ENCODE results near the gene COL13A1.

Gene COL13A1

GRCh38 chr10:69955211-69955805, 153.6 kb downstream of the COL13A1 start:
- FAIRE-seq: no peak

DNA sequence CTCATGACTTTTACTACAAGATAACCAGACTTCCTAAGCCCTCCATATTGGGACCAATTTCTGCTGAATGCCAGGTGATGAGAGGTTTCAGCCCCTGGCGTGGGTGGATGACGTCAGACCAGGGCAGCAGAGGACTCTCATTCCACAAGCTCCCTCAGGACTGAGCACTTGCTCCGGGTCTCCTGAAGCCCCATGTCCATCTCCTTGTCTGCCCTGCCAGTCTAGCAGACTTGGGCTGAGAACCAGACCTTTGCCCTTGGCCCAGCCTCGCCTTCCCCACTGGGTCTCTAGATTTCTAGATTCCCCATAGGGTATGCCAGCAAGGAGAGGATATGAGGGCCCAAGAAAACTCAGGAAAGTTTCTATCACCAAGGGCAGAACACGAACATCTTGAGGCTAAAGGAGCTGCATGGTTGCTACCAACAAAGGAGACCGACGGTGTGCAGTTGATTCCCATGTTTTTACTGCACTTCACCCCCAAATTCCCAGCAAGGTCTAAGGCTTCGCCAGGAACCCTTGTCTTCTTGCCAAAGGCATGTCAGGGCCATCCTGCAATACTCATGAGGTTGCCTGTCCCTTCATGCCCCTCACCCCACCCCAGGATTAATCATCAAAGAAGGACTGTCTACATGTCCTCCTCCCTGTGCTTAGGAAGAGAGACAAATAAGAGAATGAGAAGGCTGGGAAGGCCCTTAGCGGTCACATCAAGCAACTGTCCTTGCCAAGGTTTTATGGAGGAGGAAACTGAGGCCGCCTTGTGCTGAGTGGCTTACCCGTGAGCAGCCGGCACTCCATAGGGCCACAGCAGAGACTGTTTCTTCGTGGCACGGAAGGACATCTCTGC, 154.4 kb downstream of the COL13A1 start:
- no peak for FAIRE-seq

GRCh38 chr10:69956741-69957230, 155.1 kb downstream of the COL13A1 start:
- no peak for FAIRE-seq

DNA sequence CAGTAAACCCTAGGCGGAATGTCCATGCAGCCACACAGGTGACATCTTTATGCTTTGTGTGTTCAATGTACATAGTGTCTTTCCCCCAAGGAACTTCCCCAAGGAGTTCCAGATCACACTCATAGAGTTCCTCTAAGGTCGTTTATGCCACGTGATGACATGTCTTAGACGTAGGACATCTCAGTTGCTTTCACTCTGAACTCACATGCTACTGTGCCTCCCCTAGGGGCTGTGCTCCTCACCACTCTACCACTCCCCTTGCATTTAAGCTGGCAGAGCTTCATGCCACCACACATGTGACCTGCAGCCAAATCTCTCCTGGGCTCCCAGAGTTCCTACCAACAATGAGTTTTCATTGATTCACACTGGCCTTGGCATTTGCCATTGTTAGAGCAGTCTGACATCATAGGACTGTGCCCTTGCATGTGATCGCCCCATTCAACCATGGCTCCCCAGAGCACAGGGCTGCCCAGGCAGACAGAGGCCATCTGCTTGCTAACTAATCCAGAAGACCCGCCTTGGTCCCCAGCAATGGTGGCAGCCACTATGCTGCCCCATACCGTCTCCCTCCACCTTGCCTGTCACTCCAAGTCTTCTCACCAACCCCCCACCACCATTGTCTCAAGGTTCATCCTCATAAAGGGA, 155.7 kb downstream of the COL13A1 start:
- FAIRE-seq: no peak

GRCh38 chr10:69957886-69958555, 156.3 kb downstream of the COL13A1 start:
- no peak for FAIRE-seq

DNA sequence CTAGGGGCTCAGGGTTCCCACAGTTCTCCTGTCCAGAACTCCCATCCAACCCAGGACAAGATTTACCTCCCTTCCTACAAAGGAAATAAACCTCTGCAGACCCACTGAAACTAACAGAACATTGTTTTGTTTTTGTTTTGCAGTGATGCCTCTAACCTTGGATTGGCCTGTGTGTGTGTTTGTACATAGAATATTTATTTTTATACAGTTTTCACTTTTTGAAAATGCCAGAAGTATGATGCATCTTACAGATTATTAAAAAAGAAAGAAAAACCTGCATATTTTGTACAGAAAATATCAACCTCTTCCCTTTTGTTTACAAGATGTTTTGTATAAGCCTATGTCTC, 156.8 kb downstream of the COL13A1 start:
- no peak for FAIRE-seq

GRCh38 chr10:69959911-69960310, 158.2 kb downstream of the COL13A1 start:
- no peak for FAIRE-seq

- FAIRE-seq: no peak
Observed at GRCh38 chr10:69960606-69960987, 158.9 kb downstream of the COL13A1 start.

DNA sequence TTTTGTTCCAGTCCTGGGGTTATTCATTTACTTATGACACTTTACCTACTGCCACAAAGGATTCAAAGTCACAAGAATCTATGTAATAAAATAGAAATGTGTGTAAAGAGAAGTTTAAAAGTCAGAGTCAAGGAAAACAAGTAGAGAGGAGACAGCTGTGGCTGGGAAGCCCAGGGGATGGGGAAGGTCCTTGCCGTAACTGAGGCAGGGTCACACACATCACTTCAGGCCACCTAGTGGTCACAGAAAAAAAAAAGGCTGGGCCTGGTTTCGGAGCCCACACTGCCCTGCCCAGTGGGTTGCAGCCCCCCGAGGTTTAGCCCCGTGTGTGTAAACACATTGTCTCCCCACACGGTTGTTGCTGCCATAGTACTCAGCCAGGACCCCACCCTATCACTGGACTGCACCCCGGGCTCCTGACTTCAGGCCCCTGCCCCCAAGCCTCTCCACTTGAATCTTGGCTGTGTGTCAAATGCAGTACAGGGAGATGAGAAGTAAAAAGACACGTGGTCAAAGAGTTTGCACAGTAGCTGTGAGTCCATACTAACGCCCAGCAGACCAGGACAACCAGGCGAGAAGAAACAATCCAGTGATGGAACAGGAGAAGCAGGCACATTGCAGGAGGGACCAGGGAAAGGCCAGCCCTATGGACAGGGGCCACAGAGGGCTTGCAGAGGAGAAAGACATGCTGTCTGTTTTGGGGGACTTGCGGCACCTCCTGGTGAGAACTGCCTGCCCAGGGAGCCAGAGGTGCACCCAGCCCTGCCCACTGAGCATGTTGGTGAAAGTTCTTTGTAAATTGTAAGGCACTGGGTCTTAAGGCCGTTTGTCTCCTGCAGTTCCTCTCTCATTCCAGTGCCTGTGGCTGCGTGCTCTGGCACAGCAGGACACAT, 159.5 kb downstream of the COL13A1 start:
- no peak for FAIRE-seq

DNA sequence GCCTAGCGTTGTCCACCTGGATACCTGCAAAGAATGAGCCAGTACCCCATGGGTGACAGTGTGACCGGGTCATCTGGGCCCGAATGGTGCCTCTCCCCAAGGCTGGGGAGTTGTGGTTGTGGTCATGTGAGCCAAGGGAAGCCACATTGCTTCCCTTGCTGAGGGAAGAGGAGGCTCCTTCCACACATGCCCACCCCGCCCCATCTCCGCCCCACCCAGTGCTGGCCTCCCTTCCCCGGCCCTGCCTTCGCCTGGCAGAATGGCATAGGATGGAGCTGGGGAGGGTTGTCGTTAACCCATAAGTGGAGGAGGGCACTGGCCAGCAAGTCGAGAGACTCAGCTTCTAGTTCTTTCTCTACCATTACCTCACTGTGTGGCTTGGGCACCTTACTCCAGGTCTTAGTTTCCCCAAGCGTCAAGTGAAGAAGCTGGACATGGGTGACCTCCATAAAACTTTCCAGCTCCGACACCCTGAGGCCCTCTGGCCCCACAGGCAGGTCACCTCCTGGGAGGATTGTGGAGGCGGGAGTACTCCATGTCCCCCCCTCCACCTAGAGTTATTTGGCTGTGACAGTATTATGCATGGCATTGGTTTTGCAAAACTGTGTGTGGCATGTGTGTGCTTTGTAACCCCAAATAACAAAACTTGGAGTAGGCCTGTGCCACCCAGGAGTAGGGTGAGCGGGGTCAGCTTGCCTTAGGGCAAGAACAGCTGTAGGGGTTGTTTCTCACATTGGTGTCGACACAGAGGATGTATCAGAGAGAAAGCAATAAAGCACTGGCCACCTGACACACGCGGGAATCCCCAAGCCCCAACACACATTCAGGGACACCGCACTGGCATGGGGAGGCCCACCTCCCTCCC, 160.4 kb downstream of the COL13A1 start:
- no peak for FAIRE-seq

- FAIRE-seq: no peak
Observed at GRCh38 chr10:69962746-69963135, 161.0 kb downstream of the COL13A1 start.

GRCh38 chr10:69963178-69963834, 161.6 kb downstream of the COL13A1 start:
- no peak for FAIRE-seq

DNA sequence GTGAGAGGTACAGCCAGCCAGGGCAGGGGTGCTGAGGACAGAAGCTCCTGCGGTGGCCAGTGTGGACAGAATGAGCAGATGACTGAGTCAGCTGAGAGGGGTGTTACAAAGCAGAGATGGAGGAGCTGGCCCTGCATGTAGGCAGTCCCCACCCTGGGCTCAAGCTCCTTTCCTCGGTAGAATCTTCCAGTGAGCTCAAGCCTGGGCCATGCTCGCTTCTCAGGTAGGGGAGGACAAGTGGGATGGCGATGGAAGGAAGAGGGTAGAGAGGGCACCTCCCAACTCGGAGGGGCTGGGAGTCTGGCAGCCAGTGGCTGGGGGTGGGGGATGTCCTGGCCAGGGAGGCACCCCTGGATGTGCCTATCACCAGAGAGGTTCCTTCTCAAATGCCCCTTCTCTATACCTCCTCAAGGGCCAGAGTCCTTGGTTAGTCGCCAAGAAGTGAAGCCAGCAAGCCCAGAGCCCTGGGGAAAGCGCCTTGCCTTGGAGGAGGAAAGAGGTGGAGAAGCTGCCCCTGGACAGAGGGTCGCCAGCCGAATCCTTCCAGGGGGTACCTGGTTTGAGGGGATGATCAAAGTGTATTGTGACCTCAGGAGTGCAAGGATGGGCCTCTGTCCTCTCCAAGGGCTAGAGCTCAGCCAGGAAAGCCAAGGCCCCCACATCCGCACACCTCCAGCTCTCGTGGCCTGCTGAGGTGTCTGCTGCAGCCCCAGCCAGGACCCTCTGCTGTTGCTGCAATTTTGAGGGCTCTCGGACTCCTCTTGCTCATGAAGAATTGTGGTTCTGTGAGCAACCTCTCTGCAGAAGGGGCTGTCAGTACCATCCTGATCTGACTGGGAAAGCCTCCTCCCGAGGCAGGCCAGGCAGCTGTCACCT, 162.4 kb downstream of the COL13A1 start:
- FAIRE-seq: no peak

DNA sequence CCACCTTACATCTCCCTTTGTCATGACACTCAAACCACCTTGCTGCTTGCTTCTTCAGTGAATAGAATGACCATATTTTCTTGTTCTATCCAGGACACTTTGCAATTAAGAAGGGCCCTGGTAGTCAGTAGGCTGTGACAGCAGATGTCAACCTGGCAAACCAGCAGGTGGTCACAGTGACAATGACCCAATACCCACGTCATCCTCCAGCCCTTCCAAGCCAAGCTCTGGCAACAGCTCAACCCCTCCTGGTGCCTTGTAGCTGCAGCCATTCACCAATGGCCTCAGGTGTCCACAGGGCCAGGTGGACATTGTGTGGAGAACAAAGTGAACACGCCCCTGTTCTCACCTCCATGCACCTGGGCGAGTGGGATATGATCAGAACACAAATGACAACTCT, 163.4 kb downstream of the COL13A1 start:
- no peak for FAIRE-seq

GRCh38 chr10:69965919-69966662, 164.4 kb downstream of the COL13A1 start:
- no peak for FAIRE-seq

- FAIRE-seq: no peak
Observed at GRCh38 chr10:69968830-69969229, 167.1 kb downstream of the COL13A1 start.

DNA sequence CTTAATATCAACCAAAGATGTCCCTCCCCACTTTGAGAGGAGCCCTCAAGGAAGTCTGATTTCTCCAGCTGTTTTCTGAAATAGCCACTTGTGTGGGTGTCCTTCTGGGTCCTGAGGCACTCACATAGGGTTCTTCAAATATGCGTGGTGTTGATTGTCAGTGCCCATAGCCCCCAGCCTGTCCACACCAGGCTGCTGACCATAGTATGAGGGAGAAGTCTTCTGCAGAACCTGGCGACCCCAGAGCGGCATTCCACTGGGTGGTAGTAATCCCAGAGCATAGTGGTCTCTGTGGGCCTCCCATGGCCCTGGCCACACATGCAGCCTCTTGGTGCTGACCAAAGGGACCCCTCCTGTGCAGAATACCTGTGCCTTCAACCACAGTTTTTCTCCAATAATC, 168.3 kb downstream of the COL13A1 start:
- FAIRE-seq: no peak

GRCh38 chr10:69972981-69973397, 171.3 kb downstream of the COL13A1 start:
- no peak for FAIRE-seq

- no peak for FAIRE-seq
Observed at GRCh38 chr10:69973678-69974077, 172.0 kb downstream of the COL13A1 start.

Data from colon (tissue), 2 donors.